ENCODE data around the gene CLEC16A.

Gene CLEC16A

DNA sequence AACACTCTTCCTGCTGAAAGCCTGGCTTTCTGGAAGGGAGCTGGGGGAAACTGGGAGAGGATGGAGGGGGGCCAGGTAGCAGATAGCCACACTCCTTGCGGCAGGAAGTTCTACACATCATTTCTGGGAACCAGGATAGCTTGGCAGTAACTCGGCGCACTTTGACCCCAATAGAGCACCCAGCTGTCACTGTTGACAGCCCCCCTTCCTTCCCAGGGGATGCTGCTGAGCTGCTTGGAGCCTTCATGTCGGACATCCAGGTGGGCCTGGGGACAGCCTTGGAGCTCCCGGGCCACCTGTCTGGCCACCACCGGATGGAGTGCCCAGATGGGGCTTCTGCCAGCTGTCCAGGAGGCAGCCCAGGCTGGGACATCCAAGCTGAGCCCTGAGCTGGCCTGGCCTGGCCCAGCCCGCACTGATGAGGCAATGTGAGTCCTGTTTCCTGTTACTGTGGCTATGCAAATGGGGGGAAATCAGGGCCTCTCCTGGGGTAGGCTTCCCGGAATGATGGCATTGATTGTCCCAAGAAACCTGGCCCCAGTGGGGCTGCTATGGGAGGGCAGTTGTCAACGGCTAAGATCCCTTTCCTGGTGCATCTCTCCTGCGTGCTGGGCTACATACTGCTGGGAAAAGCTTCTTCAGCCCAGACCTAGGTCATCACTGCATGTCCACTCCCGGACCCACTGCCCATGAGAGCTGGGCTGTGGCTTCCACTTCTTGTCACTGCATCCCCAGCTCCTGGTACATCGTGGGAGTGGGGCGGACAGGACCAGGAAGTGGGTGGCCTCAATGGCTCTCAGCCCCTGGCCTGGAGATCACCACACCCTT is 261.6 kb downstream of the CLEC16A start:
- Mint-ChIP-seq H3K4me3 (peak overlapping the region; percentile 46), H3K4me1 (peaks cover 90% of the 10 kb centered on the region)
- no peak for ATAC-seq

DNA sequence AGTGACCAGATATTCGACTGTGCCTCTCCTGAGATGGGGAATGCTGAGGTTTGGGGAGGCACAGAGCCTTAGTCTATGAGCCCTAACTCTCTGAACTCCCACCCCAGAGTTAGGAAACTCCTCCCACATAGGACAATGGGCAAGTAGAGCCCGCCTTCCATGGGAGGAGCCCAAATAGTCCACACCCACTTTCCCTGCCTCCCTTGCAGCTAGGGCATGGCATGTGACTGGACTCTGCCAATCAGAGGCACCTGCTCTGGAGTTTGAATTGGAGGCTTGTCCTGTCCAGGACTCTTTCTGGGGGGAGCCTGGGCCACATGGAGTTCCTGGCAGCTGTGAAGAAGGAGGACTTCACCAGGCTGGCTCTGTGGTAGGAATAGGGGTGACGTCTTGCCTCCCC is 263.3 kb downstream of the CLEC16A start:
- H3K4me1 Mint-ChIP-seq: peaks cover 90% of the 10 kb centered on the region
- no peak overlapping the region for H3K4me3 Mint-ChIP-seq
- peaks cover 5% of the 10 kb centered on the region for H3K9me3 Mint-ChIP-seq
- peak overlapping the region; percentile 90 for H3K27ac Mint-ChIP-seq
- ATAC-seq: no peak
- H3K27me3 Mint-ChIP-seq: peaks cover 33% of the 10 kb centered on the region
- peaks cover 5% of the 10 kb centered on the region for H3K36me3 Mint-ChIP-seq

More for the DNA sequence above, 261.6 kb downstream of the CLEC16A start:
- H3K27ac Mint-ChIP-seq: peak overlapping the region; percentile 90
- peaks cover 5% of the 10 kb centered on the region for H3K9me3 Mint-ChIP-seq
- peaks cover 5% of the 10 kb centered on the region for H3K36me3 Mint-ChIP-seq
- H3K27me3 Mint-ChIP-seq: peaks cover 21% of the 10 kb centered on the region

GRCh38 chr16:11208916-11209665 is 264.7 kb downstream of the CLEC16A start:
- Mint-ChIP-seq H3K4me1 (peaks cover 90% of the 10 kb centered on the region), H3K36me3 (peaks cover 5% of the 10 kb centered on the region), H3K27me3 (peaks cover 33% of the 10 kb centered on the region), H3K9me3 (peaks cover 5% of the 10 kb centered on the region), H3K4me3 (no peak overlapping the region), H3K27ac (peak overlapping the region; percentile 46)
- ATAC-seq: peak; percentile 40

- H3K9me3 Mint-ChIP-seq: peaks cover 5% of the 10 kb centered on the region
- peaks cover 33% of the 10 kb centered on the region for H3K27me3 Mint-ChIP-seq
- H3K4me3 Mint-ChIP-seq: no peak overlapping the region
- H3K36me3 Mint-ChIP-seq: peaks cover 5% of the 10 kb centered on the region
- ATAC-seq: no peak
- peaks cover 79% of the 10 kb centered on the region for H3K4me1 Mint-ChIP-seq
- peak overlapping the region; percentile 46 for H3K27ac Mint-ChIP-seq
Measured at GRCh38 chr16:11210260-11210659, 265.9 kb downstream of the CLEC16A start.

DNA sequence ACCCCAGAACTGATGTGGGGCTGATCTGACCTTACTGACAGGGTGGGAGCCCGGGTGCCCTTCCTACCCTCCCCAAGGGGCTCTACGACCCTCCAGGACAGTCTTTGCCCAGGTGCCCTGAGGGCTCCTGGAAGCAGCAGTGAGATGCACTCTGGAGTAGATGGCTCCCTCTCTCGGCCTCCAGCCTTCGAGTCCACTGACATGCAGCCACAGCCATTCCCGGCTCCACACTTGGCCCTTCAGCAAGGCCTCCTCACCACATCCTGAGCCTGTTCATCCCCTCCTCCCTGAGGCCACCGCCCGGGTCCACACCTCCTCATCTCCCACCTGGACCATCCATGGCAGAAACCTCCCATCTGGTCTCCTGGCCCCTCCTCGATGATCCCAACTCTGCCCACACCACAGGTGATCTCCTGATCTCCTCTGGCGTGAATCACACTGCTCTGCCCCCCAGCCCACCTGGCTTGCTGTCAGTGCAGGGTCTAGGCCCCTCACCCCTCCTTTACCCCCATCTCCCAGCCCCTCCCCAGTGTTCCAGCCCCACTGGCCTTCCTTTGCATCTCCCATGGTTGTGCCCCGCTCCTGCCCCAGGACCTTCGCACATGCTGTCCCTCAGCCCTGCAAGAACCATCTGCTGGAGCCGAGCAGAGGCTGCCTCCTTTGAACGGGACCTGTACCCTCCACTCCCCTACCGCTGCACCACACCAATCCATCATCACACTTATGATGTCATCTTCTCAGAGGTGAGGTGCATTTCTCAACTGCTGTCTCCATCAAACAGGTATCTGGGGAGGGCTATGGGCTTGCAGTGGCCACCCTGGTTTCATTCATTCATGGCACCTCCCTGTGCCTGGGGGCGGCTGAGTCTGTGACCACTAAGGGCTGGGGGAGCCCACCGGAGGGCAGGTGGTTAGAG is 267.0 kb downstream of the CLEC16A start:
- Mint-ChIP-seq H3K4me3 (no peak overlapping the region), H3K27me3 (peaks cover 33% of the 10 kb centered on the region), H3K9me3 (peaks cover 11% of the 10 kb centered on the region), H3K4me1 (peaks cover 68% of the 10 kb centered on the region), H3K36me3 (peaks cover 11% of the 10 kb centered on the region), H3K27ac (no peak overlapping the region)
- no peak for ATAC-seq

GRCh38 chr16:11211977-11212797 is 267.8 kb downstream of the CLEC16A start:
- Mint-ChIP-seq H3K27ac (peak overlapping the region; percentile 57), H3K36me3 (peaks cover 10% of the 10 kb centered on the region), H3K4me1 (peaks cover 60% of the 10 kb centered on the region), H3K27me3 (peaks cover 29% of the 10 kb centered on the region), H3K4me3 (no peak overlapping the region), H3K9me3 (peaks cover 11% of the 10 kb centered on the region)
- no peak for ATAC-seq

- Mint-ChIP-seq H3K4me3 (no peak overlapping the region), H3K27me3 (peaks cover 22% of the 10 kb centered on the region), H3K9me3 (peaks cover 6% of the 10 kb centered on the region), H3K27ac (peak overlapping the region; percentile 57), H3K36me3 (peaks cover 5% of the 10 kb centered on the region), H3K4me1 (peaks cover 60% of the 10 kb centered on the region)
- peak; percentile 72 for ATAC-seq
Measured at GRCh38 chr16:11212798-11213196, 268.4 kb downstream of the CLEC16A start.

DNA sequence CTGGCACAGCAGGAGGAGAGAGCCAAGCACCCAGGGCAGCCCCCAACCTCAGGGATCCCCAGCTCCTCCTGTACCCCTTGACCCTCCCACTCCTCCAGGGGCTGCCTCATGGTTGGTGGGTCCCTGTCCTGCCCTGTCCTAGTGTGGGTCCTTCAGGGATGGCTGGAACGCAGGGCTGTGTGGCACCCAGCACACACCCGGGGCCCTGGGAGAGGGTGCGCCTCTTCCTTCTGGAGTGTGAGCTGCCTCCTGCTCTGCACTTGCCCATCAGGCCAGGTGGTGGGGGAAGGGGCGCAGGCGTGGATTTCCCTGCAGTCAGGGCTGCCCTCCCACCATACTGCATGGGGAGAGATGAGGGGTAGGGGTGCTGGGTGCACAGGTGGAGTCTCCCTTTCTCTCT is 269.0 kb downstream of the CLEC16A start:
- Mint-ChIP-seq H3K4me3 (no peak overlapping the region), H3K36me3 (peaks cover 5% of the 10 kb centered on the region), H3K27ac (peak overlapping the region; percentile 57), H3K27me3 (peaks cover 17% of the 10 kb centered on the region), H3K4me1 (peaks cover 55% of the 10 kb centered on the region), H3K9me3 (peaks cover 6% of the 10 kb centered on the region)
- peak; percentile 40 for ATAC-seq

DNA sequence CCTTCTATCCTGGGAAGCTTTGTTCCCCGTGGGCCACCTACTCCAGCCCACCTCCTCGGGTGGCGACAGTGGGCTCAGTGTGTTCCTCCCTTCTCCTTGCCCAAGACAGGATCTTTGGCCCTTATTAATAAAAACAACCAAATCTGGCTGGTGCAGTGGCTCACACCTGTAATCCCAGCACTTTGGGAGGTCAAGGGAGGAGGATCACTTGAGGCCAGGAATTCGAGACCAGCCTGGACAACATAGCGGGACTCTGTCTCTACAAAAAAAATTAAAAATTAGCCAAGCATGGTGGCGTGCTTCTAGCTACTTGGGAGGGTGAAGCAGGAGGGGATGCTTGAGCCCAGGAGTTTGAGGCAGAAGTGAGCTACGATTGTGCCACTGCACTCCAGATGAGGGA is 269.4 kb downstream of the CLEC16A start:
- H3K36me3 Mint-ChIP-seq: peaks cover 5% of the 10 kb centered on the region
- H3K27ac Mint-ChIP-seq: peak overlapping the region; percentile 57
- H3K4me3 Mint-ChIP-seq: no peak overlapping the region
- ATAC-seq: no peak
- peaks cover 6% of the 10 kb centered on the region for H3K9me3 Mint-ChIP-seq
- H3K4me1 Mint-ChIP-seq: peaks cover 54% of the 10 kb centered on the region
- H3K27me3 Mint-ChIP-seq: peaks cover 16% of the 10 kb centered on the region

- Mint-ChIP-seq H3K27me3 (peaks cover 11% of the 10 kb centered on the region), H3K4me3 (no peak overlapping the region)
Measured at GRCh38 chr16:11215935-11216556, 271.7 kb downstream of the CLEC16A start.

DNA sequence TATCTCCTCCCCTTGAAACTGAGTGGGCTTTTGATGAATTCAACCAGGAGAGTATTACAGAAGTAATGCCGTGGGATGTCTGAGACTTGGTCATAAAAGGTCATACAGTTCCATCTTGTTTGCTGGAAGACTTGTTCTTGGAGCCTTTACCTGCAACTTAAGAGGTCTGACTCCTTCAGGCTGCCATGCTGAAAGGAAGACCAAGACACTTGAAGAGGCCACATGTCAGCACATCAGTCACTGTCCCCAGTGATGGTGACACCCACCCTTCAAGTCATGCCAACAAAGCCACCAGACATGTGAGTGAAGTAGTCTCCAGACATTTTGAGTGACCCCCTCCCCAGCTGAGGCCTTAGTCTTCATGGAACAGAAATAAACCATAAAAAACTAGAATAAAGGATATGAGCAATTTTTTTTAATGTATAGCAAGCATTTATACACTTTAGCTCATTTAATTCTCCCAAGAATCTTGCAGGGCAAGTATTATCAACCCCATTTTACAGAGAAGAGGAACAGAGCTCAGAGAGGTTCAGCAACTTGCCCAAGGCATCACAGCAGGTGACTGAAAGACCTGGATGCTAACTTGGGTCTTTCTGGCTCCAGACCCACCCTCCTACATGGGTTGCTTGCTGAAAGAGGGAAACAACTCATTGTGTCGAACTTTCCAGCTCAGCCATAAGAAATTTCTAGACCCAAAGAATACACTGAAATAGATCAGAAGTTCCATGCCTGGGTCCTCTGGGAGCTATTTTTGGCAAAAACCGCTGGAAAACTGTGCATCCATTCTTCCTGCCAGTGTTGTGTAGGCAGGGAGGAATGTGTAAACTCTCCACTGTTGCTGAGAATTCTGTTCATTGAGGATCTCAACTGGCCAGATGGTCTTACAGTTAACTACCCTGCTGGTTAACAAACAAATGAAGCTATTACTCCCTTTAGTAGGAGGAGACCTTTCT is 273.6 kb downstream of the CLEC16A start:
- Mint-ChIP-seq H3K9me3 (peaks cover 6% of the 10 kb centered on the region), H3K27me3 (no peaks in the 10 kb centered on the region), H3K4me1 (peaks cover 31% of the 10 kb centered on the region), H3K27ac (no peak overlapping the region), H3K4me3 (no peak overlapping the region), H3K36me3 (peaks cover 5% of the 10 kb centered on the region)
- ATAC-seq: no peak

More at GRCh38 chr16:11215935-11216556, 271.7 kb downstream of the CLEC16A start:
- Mint-ChIP-seq H3K27ac (no peak overlapping the region), H3K36me3 (peaks cover 5% of the 10 kb centered on the region), H3K4me1 (peaks cover 44% of the 10 kb centered on the region), H3K9me3 (peaks cover 6% of the 10 kb centered on the region)
- no peak for ATAC-seq

- no peak for ATAC-seq
- Mint-ChIP-seq H3K36me3 (peaks cover 5% of the 10 kb centered on the region), H3K4me1 (peaks cover 27% of the 10 kb centered on the region), H3K4me3 (no peak overlapping the region), H3K27ac (no peak overlapping the region), H3K9me3 (peaks cover 6% of the 10 kb centered on the region), H3K27me3 (no peaks in the 10 kb centered on the region)
Measured at GRCh38 chr16:11218604-11218962, 274.2 kb downstream of the CLEC16A start.

GRCh38 chr16:11219178-11219577 is 274.8 kb downstream of the CLEC16A start:
- peaks cover 29% of the 10 kb centered on the region for H3K4me1 Mint-ChIP-seq
- no peak overlapping the region for H3K27ac Mint-ChIP-seq
- peaks cover 5% of the 10 kb centered on the region for H3K36me3 Mint-ChIP-seq
- H3K4me3 Mint-ChIP-seq: no peak overlapping the region
- ATAC-seq: no peak
- H3K27me3 Mint-ChIP-seq: no peaks in the 10 kb centered on the region
- peaks cover 6% of the 10 kb centered on the region for H3K9me3 Mint-ChIP-seq
